GM20000 (cell line): Measurements from ENCODE around the gene CDCA8.

Experiments used
- DNase-seq: peaks from one replicate; pipeline ENCODE4 v3.0.0; 2012; ENCODE audit warnings: low spot score
- CTCF ChIP-seq: IDR thresholded peaks from 2 replicates; pipeline ENCODE4 v1.5.1; 2012; ENCODE audit warnings: mild to moderate bottlenecking, control low read depth; ENCODE audit errors: extremely low read depth, missing control alignments

The CDCA8 gene

GRCh38 chr1:37741130-37741529 lies 48.8 kb downstream of the CDCA8 start:
- TF ChIP-seq CTCF = no peak
- no peak for DNase-seq

- no peak for DNase-seq
- no peak for TF ChIP-seq CTCF
Measured at GRCh38 chr1:37741662-37742061, 49.3 kb downstream of the CDCA8 start.

DNA sequence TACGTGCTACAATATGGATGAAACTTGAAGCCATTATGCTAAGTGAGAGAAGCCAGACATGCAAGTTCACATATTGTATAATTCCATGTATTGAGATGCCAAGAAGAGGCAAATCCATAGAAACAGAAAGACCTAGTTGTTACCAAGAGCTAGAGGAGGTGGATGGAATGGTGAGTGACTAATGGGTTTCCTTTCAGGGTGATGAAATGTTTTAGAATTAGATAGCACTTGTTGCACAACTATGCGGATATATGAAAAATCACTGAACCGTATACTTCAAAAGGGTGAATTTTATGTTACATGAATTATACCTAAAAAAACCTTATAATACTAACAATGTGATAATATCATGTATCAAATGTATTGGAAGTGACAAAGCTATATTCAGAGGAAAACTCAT lies 54.5 kb downstream of the CDCA8 start:
- TF ChIP-seq CTCF = no peak
- DNase-seq = no peak

DNA sequence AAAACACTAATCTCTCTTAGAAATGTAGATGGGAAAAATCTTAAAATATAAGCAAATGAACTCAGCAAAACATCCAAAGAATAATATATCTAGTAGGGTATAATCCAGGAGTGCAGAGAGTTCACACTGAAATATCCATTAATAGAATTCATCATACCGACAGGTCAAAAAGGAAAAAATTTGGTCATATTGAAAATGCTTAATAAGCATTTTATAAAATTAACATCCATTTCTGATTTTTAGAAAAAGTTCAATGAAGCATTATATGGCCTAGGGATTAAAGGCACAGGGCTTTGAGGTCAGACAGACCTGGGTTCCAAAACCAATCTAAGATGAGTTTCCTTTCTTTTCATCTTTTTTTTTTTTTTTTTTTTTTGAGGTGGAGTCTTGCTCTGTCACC lies 56.2 kb downstream of the CDCA8 start:
- no peak for TF ChIP-seq CTCF
- no peak for DNase-seq

- no peak for TF ChIP-seq CTCF
- no peak for DNase-seq
Measured at GRCh38 chr1:37752213-37752582, 59.9 kb downstream of the CDCA8 start.

GRCh38 chr1:37752583-37753471 lies 60.5 kb downstream of the CDCA8 start:
- TF ChIP-seq CTCF = no peak
- DNase-seq = peak; percentile 86

GRCh38 chr1:37753473-37754321 lies 61.4 kb downstream of the CDCA8 start:
- no peak for DNase-seq
- TF ChIP-seq CTCF = no peak
